ENCODE measurements around the gene SYDE2.

The SYDE2 gene

DNA sequence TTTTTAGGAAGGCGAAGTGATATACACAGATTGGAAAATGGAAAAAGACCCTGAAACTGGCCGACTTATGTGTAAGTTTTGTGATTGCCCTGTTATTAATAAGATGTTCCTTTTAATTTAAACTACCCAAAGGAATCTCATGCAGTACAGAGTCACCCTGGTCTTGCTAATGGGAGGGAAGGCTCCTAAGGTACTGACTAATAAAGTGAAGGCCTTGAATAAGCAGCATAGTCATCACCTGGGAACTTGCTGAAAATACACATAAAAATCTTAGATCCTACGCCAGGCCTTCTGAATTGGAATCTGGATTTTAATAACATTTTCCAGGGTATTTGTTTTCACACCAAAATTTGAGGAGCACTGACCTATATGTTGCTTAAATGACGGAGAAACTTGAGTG is 79.1 kb downstream of the SYDE2 start:
- DNase-seq: no peak

GRCh38 chr1:85118751-85119150 is 82.1 kb downstream of the SYDE2 start:
- no peak for DNase-seq

GRCh38 chr1:85116856-85117255 is 84.0 kb downstream of the SYDE2 start:
- DNase-seq: no peak

- no peak for DNase-seq
Observed at GRCh38 chr1:85115933-85116332, 84.9 kb downstream of the SYDE2 start.

DNA sequence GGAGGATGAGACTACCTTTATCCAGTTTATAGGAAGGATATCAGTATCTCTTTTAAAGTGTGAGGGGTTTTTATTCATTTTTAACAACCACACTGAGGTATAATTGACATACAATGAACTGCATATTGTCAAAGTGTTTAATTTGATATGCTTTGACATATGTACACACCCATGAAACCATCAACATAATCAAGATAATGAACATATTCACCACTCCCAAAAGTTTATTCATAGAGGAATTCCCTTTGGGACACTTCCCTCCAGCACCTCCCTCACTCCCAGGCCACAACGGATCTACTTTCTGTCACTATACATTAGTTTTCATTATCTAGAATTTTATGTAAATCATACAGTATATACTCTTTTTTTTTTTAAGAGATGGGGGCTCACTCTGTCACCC is 89.1 kb downstream of the SYDE2 start:
- no peak for DNase-seq

- peak; percentile 68 for DNase-seq
Observed at GRCh38 chr1:85109475-85109874, 91.3 kb downstream of the SYDE2 start.
